HCT116 (cell line): ENCODE measurements around the gene APBA1. TPM values are rescaled to one million over a fixed set of nuclear protein-coding genes. Genes with fewer than 3 reads are reported as not detected.

Source experiments
- ATAC-seq: fragments of 200-7000 bp; cut with Tn5 transposase; 2 replicates; pipeline ENCODE4 v1.9.1; 2020; ENCODE audit warnings: mild to moderate bottlenecking, moderate library complexity
- BruUV-seq: library from RNA; stranded (reverse); fragments of 400-500 nt; replicated peaks from 2 replicates; lab custom pipeline; 2021; lab: Mats Ljungman, UMichigan
- CTCF ChIA-PET: fragments of 300-600 bp; sonication (Branson Sonifier 250); formaldehyde crosslinking; loops from one replicate; lab custom pipeline; 2021; ENCODE audit warnings: antibody characterized with exemption; lab: Charles Lee
- POLR2A ChIA-PET: fragments of 300-600, 350-600 bp; sonication (Branson Sonifier 250); formaldehyde crosslinking; loops from one replicate; lab custom pipeline; 2021; ENCODE audit warnings: antibody characterized with exemption; lab: Charles Lee
- RAD21 ChIA-PET, 2 experiments: fragments of 300-600 bp; sonication (Branson Sonifier 250); formaldehyde crosslinking; loops; one replicate each; lab custom pipeline; 2023; ENCODE audit warnings: low total read pairs in 2 of 2; ENCODE audit not compliant: uncharacterized antibody in 2 of 2, unreplicated experiment in 2 of 2, low non-redundant PET in 1 of 2; lab: Charles Lee
- DNase-seq: peaks from one replicate; pipeline ENCODE4 v3.0.0-alpha.2; 2010; ENCODE audit warnings: low read depth, low spot score
- H2AFZ ChIP-seq: fragments of 200-600 bp; shearing (Covaris generic), sonication (generic); 2 replicates; pipeline ENCODE4 v1.6.1; 2017; ENCODE audit warnings: low read depth, mixed run types, mixed read lengths, antibody characterized with exemption, low read length; ENCODE audit not compliant: poor library complexity, severe bottlenecking
- H3K27ac ChIP-seq: 2 replicates; pipeline ENCODE4 v1.5.1; 2012; ENCODE audit warnings: low read depth, low read length
- H3K27me3 ChIP-seq: fragments of 200-600 bp; sonication (generic); 2 replicates; pipeline ENCODE4 v1.6.1; 2016; ENCODE audit warnings: mixed run types, low read length, mixed read lengths; ENCODE audit not compliant: insufficient read depth
- H3K36me3 ChIP-seq, 2 experiments: fragments of 200-500 bp in 1 of 2; fragments of 200-600 bp in 1 of 2; sonication (Bioruptor generic) in 1 of 2; sonication (generic) in 1 of 2; 2 replicates each; pipeline versions ENCODE4 v1.5.1 to v1.6.1; 2014 to 2016; ENCODE audit warnings: low read length in 2 of 2, inconsistent platforms in 1 of 2, mixed read lengths in 1 of 2, mixed run types in 1 of 2; ENCODE audit not compliant: insufficient read depth in 2 of 2, control insufficient read depth in 1 of 2
- H3K4me1 ChIP-seq, 2 experiments: fragments of 200-600 bp in 1 of 2; sonication (generic) in 1 of 2; 2 replicates each; pipeline versions ENCODE4 v1.5.1 to v1.6.1; 2012 to 2017; ENCODE audit warnings: low read length in 2 of 2, inconsistent platforms in 1 of 2, mild to moderate bottlenecking in 1 of 2, mixed read lengths in 1 of 2, mixed run types in 1 of 2, moderate library complexity in 1 of 2; ENCODE audit not compliant: insufficient read depth in 2 of 2, control insufficient read depth in 1 of 2
- H3K4me2 ChIP-seq: fragments of 200-600 bp; sonication (generic); 2 replicates; pipeline ENCODE4 v1.6.1; 2017; ENCODE audit warnings: mixed run types, low read length, mixed read lengths
- H3K4me3 ChIP-seq, 2 experiments: fragments of 200-600 bp in 1 of 2; sonication (generic) in 1 of 2; replicated peaks in 1 of 2; 2 replicates each; pipeline ENCODE4 v1.5.1; 2011 to 2016; ENCODE audit warnings: low read length in 2 of 2, control low read depth in 1 of 2, low read depth in 1 of 2, mild to moderate bottlenecking in 1 of 2, mixed read lengths in 1 of 2, mixed run types in 1 of 2
- H3K79me2 ChIP-seq: fragments of 200-600 bp; sonication (generic); 2 replicates; pipeline ENCODE4 v1.6.1; 2017; ENCODE audit warnings: mild to moderate bottlenecking, mixed run types, low read length, moderate library complexity, mixed read lengths; ENCODE audit not compliant: insufficient read depth
- H3K9ac ChIP-seq: fragments of 200-600 bp; sonication (generic); 2 replicates; pipeline ENCODE4 v1.6.1; 2016; ENCODE audit warnings: low read length, mixed read lengths
- H3K9me2 ChIP-seq: fragments of 200-600 bp; sonication (generic), shearing (Covaris generic); 2 replicates; pipeline ENCODE4 v1.6.1; 2017; ENCODE audit warnings: mixed run types, mild to moderate bottlenecking, moderate library complexity; ENCODE audit not compliant: insufficient read depth
- H3K9me3 ChIP-seq, 2 experiments: fragments of 200-500 bp in 1 of 2; fragments of 200-600 bp in 1 of 2; sonication (Bioruptor generic) in 1 of 2; sonication (generic) in 1 of 2; 2 replicates each; pipeline ENCODE4 v1.6.1; 2014 to 2017; ENCODE audit warnings: low read length in 2 of 2, mixed read lengths in 2 of 2, inconsistent platforms in 1 of 2, low read depth in 1 of 2, mild to moderate bottlenecking in 1 of 2, mixed run types in 1 of 2, moderate library complexity in 1 of 2; ENCODE audit not compliant: control insufficient read depth in 1 of 2, insufficient read depth in 1 of 2
- H4K20me1 ChIP-seq: fragments of 200-600 bp; sonication (generic), shearing (Covaris generic); 2 replicates; pipeline ENCODE4 v1.6.1; 2017; ENCODE audit warnings: mixed run types, mild to moderate bottlenecking, moderate library complexity; ENCODE audit not compliant: insufficient read depth
- EZH2phosphoT487 ChIP-seq: fragments of 200-600 bp; IDR thresholded peaks from 2 replicates; pipeline ENCODE4 v1.6.1; 2018; ENCODE audit warnings: antibody characterized with exemption, borderline replicate concordance
- JUND ChIP-seq: IDR thresholded peaks from 2 replicates; pipeline ENCODE4 v1.6.1; 2012
- SIN3A ChIP-seq: IDR thresholded peaks from 2 replicates; pipeline ENCODE4 v1.6.1; 2012; ENCODE audit warnings: low read depth
- YY1 ChIP-seq: IDR thresholded peaks from 2 replicates; pipeline ENCODE4 v1.6.1; 2011; ENCODE audit warnings: low read length, low read depth, moderate library complexity, mild to moderate bottlenecking; ENCODE audit not compliant: insufficient replicate concordance; ENCODE audit errors: extremely low read depth
- ZNF274 ChIP-seq: fragments of 200-500 bp; sonication (Bioruptor generic); IDR thresholded peaks from 2 replicates; pipeline ENCODE4 v1.6.1; 2014; ENCODE audit warnings: mild to moderate bottlenecking, low read depth, low read length, inconsistent platforms
- intact Hi-C: fragments of 100-400 bp; cut with micrococcal nuclease; formaldehyde crosslinking; loops from 2 replicates; pipeline ENCODE4 v1.10.0; 2022
- total RNA-seq: library from RNA; stranded (reverse); gene quantifications from one replicate; pipeline ENCODE4 v1.2.1, GENCODE V29; 2021; ENCODE audit not compliant: unreplicated experiment
- TF ChIP-seq, protein P1 (sequence below), 3 experiments: fragments of 200-600 bp in 1 of 3; sonication (generic) in 1 of 3; IDR thresholded peaks in 2 of 3; conservative IDR thresholded peaks in 1 of 3; 2 replicates each; pipeline ENCODE4 v1.5.1; 2012 to 2017; ENCODE audit warnings: low read depth in 2 of 3, low read length in 2 of 3, antibody characterized with exemption in 1 of 3, borderline replicate concordance in 1 of 3, control low read depth in 1 of 3, mild to moderate bottlenecking in 1 of 3, mixed read lengths in 1 of 3, mixed run types in 1 of 3, moderate library complexity in 1 of 3; ENCODE audit not compliant: insufficient read depth in 1 of 3
- TF ChIP-seq, protein P2 (sequence below): IDR thresholded peaks from 2 replicates; pipeline ENCODE4 v1.6.1; 2011; ENCODE audit warnings: mild to moderate bottlenecking, low read length, moderate library complexity; ENCODE audit not compliant: insufficient replicate concordance; ENCODE audit errors: extremely low read depth
- TF ChIP-seq, protein P3 (sequence below): IDR thresholded peaks from 2 replicates; pipeline ENCODE4 v1.6.1; 2012

Gene APBA1
- total RNA-seq, 1 experiment from 2014 or later, result 0.20 TPM

DNA sequence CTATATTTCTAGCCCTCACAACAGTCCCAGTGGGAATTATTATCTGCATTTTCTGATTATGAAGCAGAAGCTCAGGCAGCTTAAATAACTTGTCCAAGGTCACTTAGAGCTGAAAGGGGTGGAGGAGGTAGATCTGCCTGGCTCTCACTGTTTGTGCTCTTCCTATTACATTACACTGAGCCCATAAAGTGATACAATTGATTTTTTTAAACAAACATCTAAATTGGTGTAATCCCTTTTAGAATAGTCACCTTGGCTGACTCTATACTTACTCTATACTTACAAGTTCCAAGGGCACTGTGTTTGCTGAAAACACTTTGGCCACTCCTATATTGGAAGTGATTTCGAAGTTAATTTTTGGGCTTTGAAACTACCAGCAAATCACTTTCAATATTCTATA, 144.7 kb downstream of the APBA1 start (continued):
- TF ChIP-seq, protein P1, sequence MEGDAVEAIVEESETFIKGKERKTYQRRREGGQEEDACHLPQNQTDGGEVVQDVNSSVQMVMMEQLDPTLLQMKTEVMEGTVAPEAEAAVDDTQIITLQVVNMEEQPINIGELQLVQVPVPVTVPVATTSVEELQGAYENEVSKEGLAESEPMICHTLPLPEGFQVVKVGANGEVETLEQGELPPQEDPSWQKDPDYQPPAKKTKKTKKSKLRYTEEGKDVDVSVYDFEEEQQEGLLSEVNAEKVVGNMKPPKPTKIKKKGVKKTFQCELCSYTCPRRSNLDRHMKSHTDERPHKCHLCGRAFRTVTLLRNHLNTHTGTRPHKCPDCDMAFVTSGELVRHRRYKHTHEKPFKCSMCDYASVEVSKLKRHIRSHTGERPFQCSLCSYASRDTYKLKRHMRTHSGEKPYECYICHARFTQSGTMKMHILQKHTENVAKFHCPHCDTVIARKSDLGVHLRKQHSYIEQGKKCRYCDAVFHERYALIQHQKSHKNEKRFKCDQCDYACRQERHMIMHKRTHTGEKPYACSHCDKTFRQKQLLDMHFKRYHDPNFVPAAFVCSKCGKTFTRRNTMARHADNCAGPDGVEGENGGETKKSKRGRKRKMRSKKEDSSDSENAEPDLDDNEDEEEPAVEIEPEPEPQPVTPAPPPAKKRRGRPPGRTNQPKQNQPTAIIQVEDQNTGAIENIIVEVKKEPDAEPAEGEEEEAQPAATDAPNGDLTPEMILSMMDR (IDR thresholded peaks at IDR 0.05 in 2 of 3, conservative IDR thresholded peaks at IDR 0.05 in 1 of 3; ENCODE audit: borderline replicate concordance in 1 of 3, insufficient read depth in 1 of 3, low read depth in 2 of 3, low read length in 2 of 3), result no peak

DNA sequence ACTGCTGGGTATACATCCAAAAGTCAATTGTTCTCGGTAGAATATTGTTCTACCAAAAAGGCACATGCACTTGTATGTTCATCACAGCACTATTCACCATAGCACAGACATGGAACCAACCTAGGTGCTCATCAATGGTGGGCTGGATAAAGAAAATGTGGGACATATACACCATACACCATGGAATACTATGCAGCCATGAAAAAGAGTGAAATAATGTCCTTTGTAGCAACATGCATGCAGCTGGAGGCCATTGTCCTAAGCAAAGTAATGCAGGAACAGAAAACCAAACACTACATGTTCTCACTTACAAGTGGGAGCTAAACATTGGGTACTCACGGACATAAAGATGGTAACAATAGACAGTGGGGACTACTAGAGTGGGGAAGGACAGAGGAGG, 145.5 kb downstream of the APBA1 start:
- ChIA-PET RAD21 (no interaction called here), POLR2A (no interaction called here), CTCF (no interaction called here)
- no peak for DNase-seq
- Histone ChIP-seq H2AFZ (no peak overlapping the region), H3K9me3 (no peaks in the 10 kb centered on the region), H3K79me2 (no peaks in the 10 kb centered on the region), H3K4me2 (no peak overlapping the region), H3K27ac (no peak overlapping the region), H4K20me1 (no peaks in the 10 kb centered on the region), H3K36me3 (no peaks in the 10 kb centered on the region), H3K27me3 (peaks cover 32% of the 10 kb centered on the region), H3K9ac (no peak overlapping the region), H3K9me2 (no peaks in the 10 kb centered on the region), H3K4me1 (no peaks in the 10 kb centered on the region), H3K4me3 (no peak overlapping the region)
- BruUV-seq, result no TSS peak
- intact Hi-C loops, result no loop called here
- TF ChIP-seq, protein P2, sequence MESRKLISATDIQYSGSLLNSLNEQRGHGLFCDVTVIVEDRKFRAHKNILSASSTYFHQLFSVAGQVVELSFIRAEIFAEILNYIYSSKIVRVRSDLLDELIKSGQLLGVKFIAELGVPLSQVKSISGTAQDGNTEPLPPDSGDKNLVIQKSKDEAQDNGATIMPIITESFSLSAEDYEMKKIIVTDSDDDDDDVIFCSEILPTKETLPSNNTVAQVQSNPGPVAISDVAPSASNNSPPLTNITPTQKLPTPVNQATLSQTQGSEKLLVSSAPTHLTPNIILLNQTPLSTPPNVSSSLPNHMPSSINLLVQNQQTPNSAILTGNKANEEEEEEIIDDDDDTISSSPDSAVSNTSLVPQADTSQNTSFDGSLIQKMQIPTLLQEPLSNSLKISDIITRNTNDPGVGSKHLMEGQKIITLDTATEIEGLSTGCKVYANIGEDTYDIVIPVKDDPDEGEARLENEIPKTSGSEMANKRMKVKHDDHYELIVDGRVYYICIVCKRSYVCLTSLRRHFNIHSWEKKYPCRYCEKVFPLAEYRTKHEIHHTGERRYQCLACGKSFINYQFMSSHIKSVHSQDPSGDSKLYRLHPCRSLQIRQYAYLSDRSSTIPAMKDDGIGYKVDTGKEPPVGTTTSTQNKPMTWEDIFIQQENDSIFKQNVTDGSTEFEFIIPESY, result no peak
- no peak for TF ChIP-seq YY1
- TF ChIP-seq, protein P3, sequence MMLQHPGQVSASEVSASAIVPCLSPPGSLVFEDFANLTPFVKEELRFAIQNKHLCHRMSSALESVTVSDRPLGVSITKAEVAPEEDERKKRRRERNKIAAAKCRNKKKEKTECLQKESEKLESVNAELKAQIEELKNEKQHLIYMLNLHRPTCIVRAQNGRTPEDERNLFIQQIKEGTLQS, result no peak
- TF ChIP-seq EZH2phosphoT487, result no peak
- TF ChIP-seq JUND, result no peak
- TF ChIP-seq ZNF274, result no peak
- no peak for TF ChIP-seq SIN3A
- no peak for ATAC-seq
